ENCODE results near the gene CES2.
"Not testable (repeated sequence)": the region's sequence is repeated elsewhere in the genome, so short reads cannot be mapped to it uniquely, and the experiment has no call there.

Gene CES2

DNA sequence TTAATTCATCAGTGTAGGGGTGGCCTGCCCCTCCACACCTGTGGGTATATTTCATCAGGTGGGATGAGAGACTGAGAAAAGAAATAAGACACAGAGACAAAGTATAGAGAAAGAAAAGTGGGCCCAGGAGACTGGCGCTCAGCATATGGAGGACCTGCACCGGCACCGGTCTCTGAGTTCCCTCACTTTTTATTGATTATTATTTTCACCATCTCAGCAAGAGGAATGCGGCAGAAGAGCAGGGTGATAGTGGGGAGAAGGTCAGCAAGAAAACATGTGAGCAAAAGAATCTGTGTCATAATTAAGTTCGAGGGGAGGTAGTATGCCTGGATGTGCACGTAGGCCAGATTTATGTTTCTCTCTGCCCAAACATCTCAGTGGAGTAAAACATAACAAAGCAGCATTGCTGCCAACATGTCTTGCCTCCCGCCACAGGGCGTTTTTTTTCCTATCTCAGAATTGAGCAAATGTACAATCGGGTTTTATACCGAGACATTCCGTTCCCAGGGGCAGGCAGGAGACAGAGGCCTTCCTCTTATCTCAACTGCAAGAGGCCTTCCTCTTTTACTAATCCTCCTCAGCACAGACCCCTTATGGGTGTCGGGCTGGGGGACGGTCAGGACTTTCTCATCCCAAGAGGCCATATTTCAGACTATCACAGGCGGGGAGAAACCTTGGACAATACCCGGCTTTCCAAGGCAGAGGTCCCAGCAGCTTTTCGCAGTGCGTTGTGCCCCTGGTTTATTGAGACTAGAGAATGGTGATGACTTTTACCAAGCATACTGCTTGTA lies 20.2 kb downstream of the CES2 start:
- DNase-seq (ENCODE audit: low read depth): not testable (repeated sequence)

DNA sequence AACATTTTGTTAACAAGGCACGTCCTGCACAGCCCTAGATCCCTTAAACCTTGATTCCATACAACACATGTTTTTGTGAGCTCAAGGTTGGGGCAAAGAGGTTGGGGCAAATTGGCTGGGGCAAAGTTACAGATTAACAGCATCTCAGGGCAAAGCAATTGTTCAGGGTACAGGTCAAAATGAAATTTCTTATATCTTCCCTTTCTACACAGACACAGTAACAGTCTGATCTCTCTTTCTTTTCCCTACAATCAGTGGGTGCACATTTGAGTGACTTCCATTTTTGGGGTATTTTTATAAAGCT lies 20.8 kb downstream of the CES2 start:
- not testable (repeated sequence) for DNase-seq (ENCODE audit: low read depth)

GRCh38 chr16:66958857-66959703 lies 23.8 kb downstream of the CES2 start:
- no peak for DNase-seq (ENCODE audit: low read depth)

DNA sequence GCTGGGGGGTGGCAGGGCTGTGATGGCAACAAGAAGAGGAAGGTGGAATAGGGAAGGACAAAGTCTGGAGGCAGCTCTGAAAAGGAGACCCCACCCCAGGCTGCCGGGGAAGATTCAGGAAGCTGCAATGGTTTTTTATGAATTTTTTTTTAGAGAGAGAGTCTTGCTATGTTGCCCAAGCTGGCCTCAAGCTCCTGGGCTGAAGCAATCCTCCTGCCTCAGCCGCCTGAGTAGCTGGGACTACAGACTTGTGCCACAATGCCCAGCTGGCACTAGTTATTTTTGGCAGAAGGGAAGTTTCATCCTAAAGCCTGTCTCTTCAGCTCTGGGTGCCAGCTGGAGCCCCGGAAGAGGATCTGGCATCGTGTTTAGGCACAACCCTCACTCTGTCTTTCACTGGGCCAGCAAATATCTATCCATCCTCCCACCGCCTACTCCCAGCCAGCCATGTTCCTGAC lies 24.4 kb downstream of the CES2 start:
- DNase-seq (ENCODE audit: low read depth): no peak

GRCh38 chr16:66960270-66960669 lies 25.0 kb downstream of the CES2 start:
- no peak for DNase-seq (ENCODE audit: low read depth)

- no peak for DNase-seq (ENCODE audit: low read depth)
Measured at GRCh38 chr16:66961065-66961744, 25.9 kb downstream of the CES2 start, which contains the start of gene CES3. Gene CES3, plus strand, starts transcription at chr16:66961266. Its CDS starts 42 bp downstream, at chr16:66961308.

GRCh38 chr16:66961914-66962313 lies 26.6 kb downstream of the CES2 start:
- DNase-seq (ENCODE audit: low read depth): no peak

- no peak for DNase-seq (ENCODE audit: low read depth)
Measured at GRCh38 chr16:66964049-66964448, 28.7 kb downstream of the CES2 start.

DNA sequence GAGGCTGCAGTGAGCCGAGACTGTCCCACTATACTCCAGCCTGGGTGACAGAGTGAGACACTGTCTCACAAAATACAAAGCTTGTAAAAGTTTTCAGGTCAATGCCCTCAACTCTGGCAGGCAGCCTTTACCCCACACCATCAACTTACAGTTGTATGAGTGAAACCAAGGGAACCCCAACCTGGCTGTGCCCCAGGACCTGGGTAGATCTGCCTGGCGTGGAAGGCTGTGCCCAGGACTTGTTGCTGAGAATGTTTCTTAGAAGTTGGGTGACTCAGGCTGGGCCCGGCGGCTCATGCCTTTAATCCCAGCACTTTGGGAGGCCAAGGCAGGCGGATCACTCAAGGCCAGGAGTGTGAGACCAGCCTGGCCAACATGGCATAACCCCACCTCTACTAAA lies 33.5 kb downstream of the CES2 start:
- no peak for DNase-seq (ENCODE audit: low read depth)

DNA sequence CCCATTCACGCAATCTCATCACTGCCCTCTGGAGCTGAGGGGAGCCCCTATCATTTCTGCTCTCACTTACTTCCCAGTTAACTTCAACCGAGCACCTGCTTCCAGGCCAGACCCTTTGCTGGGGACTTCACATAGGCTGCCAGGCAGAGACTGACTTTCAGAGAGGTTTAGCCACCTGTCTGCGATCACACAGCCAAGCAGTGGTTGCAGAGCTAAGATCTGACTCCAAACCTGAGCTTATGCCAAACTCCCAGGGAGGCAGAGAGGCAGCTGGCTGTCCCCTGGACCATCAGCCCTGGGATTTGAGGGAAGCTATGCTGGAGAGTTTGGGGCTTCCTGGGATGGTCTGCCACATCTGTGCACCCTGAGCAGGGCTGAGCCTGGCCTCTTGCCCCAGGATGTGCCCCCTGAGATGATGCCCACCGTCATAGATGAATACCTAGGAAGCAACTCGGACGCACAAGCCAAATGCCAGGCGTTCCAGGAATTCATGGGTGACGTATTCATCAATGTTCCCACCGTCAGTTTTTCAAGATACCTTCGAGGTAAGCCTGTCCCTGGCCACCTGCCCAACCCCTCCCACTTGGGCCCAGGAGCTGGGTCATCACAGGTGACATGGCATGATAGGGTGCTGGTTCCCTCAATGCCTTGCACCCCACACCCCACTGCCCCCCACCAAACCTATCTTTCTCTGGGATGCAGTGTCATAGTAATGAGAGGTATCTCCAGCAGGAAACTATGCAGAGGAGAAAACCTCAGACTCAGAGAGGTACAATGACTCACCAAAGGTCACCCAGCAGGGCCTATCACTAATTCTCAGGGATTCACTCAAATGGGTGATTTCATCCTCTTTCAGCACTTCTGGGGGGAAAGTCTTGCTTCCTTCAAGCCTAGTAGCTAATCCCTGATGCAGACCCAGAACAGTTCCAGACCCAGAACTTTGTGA lies 35.7 kb downstream of the CES2 start:
- no peak for DNase-seq (ENCODE audit: low read depth)

GRCh38 chr16:66972983-66973382 lies 37.7 kb downstream of the CES2 start:
- DNase-seq (ENCODE audit: low read depth): no peak

DNA sequence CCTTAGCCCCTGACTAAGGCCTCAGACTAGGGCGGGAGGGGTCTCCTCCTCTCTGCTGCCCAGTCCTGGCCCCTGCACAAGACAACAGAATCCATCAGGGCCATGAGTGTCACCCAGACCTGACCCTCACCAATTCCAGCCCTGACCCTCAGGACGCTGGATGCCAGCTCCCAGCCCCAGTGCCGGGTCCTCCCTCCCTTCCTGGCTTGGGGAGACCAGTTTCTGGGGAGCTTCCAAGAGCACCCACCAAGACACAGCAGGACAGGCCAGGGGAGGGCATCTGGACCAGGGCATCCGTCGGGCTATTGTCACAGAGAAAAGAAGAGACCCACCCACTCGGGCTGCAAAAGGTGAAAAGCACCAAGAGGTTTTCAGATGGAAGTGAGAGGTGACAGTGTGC lies 38.4 kb downstream of the CES2 start:
- DNase-seq (ENCODE audit: low read depth): no peak

DNA sequence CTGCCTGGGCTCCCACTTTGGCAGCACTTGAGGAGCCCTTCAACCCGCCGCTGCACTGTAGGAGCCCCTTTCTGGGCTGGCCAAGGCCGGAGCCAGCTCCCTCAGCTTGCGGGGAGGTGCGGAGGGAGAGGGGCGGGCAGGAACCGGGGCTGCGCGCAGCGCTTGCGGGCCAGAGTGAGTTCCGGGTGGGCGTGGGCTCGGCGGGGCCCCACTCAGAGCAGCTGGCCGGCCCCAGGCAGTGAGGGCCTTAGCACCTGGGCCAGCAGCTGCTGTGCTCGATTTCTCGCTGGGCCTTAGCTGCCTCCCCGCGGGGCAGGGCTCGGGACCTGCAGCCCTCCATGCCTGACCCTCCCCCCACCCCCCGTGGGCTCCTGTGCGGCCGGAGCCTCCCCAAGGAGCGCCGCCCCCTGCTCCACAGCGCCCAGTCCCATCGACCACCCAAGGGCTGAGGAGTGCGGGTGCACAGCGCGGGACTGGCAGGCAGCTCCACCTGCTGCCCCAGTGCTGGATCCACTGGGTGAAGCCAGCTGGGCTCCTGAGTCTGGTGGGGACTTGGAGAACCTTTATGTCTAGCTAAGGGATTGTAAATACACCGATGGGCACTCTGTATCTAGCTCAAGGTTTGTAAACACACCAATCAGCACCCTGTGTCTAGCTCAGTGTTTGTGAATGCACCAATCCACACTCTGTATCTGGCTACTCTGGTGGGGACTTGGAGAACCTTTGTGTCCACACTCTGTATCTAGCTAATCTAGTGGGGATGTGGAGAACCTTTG lies 39.0 kb downstream of the CES2 start:
- DNase-seq (ENCODE audit: low read depth): not testable (repeated sequence)

DNA sequence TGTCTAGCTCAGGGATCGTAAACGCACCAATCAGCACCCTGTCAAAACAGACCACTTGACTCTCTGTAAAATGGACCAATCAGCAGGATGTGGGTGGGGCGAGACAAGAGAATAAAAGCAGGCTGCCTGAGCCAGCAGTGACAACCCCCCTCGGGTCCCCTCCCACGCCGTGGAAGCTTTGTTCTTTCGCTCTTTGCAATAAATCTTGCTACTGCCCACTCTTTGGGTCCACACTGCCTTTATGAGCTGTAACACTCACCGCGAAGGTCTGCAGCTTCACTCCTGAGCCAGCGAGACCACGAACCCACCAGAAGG lies 39.6 kb downstream of the CES2 start:
- not testable (repeated sequence) for DNase-seq (ENCODE audit: low read depth)

DNA sequence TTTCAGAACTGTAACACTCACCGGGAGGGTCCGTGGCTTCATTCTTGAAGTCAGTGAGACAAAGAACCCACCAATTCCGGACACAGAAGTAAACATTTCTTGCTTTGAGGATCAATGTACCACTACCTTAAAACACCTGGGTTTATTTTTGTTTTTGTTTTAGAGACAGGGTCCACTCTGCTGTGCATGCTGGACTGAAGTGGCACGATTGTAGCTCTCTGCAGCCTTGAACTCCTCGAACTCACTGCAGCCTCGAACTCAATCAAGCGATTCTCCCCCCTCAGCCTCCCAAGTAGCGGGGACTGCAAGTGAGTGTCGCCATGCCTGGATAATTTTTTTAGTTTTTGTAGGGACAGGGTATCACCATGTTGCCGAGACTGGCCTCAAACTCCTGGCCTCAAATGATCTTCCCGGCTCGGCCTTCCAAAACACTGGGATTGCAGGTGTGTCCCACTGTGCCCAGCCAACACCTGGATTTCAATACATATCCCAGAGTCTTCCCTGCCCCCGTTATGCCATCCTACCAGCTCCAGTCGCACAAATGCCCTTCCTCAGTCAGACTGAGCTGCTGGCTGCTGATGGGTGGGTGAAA lies 40.1 kb downstream of the CES2 start:
- no peak for DNase-seq (ENCODE audit: low read depth)

DNA sequence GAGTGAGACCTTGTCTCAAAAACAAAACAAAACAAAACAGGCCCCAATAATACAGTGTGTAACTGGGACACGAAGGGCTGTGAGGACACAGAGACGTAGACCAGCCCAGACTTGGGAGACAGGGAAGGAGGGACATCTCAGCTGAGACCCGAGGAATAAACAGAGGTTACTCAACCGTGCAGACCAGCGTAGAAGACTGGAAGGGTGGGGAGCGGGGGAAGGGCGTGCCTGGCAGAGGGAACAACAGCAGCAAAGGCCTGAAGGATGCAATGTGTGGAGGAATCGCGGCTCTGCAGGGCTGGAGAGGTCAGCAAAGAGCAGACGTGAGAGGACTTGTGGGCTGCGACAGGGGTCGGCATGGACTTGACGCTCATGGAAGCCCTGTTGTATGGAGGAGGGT lies 41.4 kb downstream of the CES2 start:
- DNase-seq (ENCODE audit: low read depth): no peak

GRCh38 chr16:66977341-66978113 lies 42.2 kb downstream of the CES2 start:
- DNase-seq (ENCODE audit: low read depth): no peak

GRCh38 chr16:66979011-66979717 lies 43.8 kb downstream of the CES2 start:
- DNase-seq (ENCODE audit: low read depth): no peak

DNA sequence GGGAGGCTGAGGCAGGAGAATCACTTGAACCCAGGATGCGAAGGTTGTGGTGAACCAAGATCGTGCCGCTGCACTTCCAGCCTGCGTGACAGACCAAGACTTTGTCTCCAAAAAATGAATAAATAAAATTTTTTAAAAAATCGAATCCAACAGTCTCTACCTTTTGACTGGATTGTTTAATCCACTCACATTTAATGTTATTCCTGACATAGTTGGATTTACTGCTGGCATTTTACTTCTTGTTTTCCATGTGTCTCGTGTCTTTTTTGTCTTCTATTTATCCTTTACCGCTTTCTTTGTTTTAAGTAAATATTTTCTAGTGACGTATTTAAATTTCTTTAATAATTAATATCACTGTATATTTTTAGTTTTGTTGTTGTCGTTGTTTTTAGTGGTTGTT lies 47.7 kb downstream of the CES2 start:
- DNase-seq (ENCODE audit: low read depth): no peak

Measured in GM04503 (cell line).